ENCODE results near the gene SF3B4.
A peak's percentile ranks its signal among the peaks of the same experiment; 100 is the strongest.

Gene SF3B4

GRCh38 chr1:149899460-149900284 lies 27.9 kb downstream of the SF3B4 start, which contains the start of gene BOLA1:
BOLA1 (plus strand) TSS chr1:149899568; CDS start chr1:149900060, 492 bp downstream.
- Histone ChIP-seq H3K79me1 (ENCODE audit: low read length) (no peaks in the 10 kb centered on the region), H3K4me3 (ENCODE audit: low read length) (peak within 1 kb of the TSS; percentile 76), H4K5ac (ENCODE audit: low read length) (no peak within 1 kb of the TSS), H3K9ac (ENCODE audit: low read length) (peak within 1 kb of the TSS; percentile 83), H3K79me2 (ENCODE audit: control insufficient read depth, insufficient read depth, low read length) (no peaks in the 10 kb centered on the region), H2BK120ac (ENCODE audit: low read depth, low read length) (no peak within 1 kb of the TSS), H4K8ac (ENCODE audit: low read depth, low read length) (no peak within 1 kb of the TSS), H3K36me3 (ENCODE audit: control insufficient read depth, insufficient read depth, low read length) (no peaks in the 10 kb centered on the region), H2BK15ac (replicated peaks; ENCODE audit: low read depth) (no peak within 1 kb of the TSS), H3K4me2 (ENCODE audit: low read length) (peak within 1 kb of the TSS; percentile 93), H2BK5ac (ENCODE audit: low read length) (no peak within 1 kb of the TSS), H3K18ac (ENCODE audit: low read length) (no peak within 1 kb of the TSS), H3K4ac (ENCODE audit: low read depth, low read length) (peak within 1 kb of the TSS; percentile 40), H3K23ac (ENCODE audit: low read length) (peak within 1 kb of the TSS; percentile 80), H3K27me3 (ENCODE audit: insufficient read depth, low read length, poor library complexity) (no peaks in the 10 kb centered on the region), H2AK5ac (ENCODE audit: low read length) (peak within 1 kb of the TSS; percentile 11), H3K4me1 (ENCODE audit: control insufficient read depth, low read depth, low read length) (no peaks in the 10 kb centered on the region), H3K56ac (ENCODE audit: low read length) (peak within 1 kb of the TSS; percentile 97), H3K27ac (ENCODE audit: low read depth, low read length) (no peak within 1 kb of the TSS)
- DNase-seq, result peak; percentile 98
- no CpG with 5 or more reads among the region's 65 CpGs for whole genome bisulfite sequencing (ENCODE audit: extremely low coverage, insufficient coverage, low lambda C conversion rate)

DNA sequence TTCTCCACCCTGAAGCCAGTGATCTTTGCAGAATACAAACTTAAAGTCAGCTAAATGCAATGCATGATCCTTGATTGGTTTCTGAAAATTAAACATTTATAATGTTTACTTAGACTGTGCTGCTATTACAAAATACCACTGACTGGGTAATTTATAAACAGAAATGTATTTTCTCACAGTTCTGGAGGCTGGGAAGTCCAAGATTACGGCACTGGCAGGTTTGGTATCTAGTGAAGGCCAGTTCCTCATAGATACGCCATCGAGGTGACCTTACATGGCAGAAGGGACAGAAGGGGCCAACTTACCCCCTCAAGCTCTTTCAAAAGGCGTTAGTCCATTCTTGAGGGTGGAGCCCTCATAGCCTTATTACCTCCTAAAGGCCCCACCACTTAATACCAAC lies 31.0 kb downstream of the SF3B4 start:
- H3K23ac ChIP-seq (ENCODE audit: low read length), result no peak overlapping the region
- no peak overlapping the region for H3K4ac ChIP-seq (ENCODE audit: low read depth, low read length)
- no peak overlapping the region for H4K8ac ChIP-seq (ENCODE audit: low read depth, low read length)
- H3K4me3 ChIP-seq (ENCODE audit: low read length), result no peak overlapping the region
- no peak overlapping the region for H3K27ac ChIP-seq (ENCODE audit: low read depth, low read length)
- WGBS (ENCODE audit: extremely low coverage, insufficient coverage, low lambda C conversion rate), result no CpG with 5 or more reads among the region's 4 CpGs
- no peaks in the 10 kb centered on the region for H3K79me1 ChIP-seq (ENCODE audit: low read length)
- no peaks in the 10 kb centered on the region for H3K4me1 ChIP-seq (ENCODE audit: control insufficient read depth, low read depth, low read length)
- no peak overlapping the region for H3K4me2 ChIP-seq (ENCODE audit: low read length)
- H2BK5ac ChIP-seq (ENCODE audit: low read length), result no peak overlapping the region
- no peaks in the 10 kb centered on the region for H3K79me2 ChIP-seq (ENCODE audit: control insufficient read depth, insufficient read depth, low read length)
- DNase-seq, result no peak
- H4K5ac ChIP-seq (ENCODE audit: low read length), result no peak overlapping the region
- no peaks in the 10 kb centered on the region for H3K27me3 ChIP-seq (ENCODE audit: insufficient read depth, low read length, poor library complexity)
- H2BK15ac ChIP-seq (replicated peaks; ENCODE audit: low read depth), result no peak overlapping the region
- no peak overlapping the region for H3K56ac ChIP-seq (ENCODE audit: low read length)
- H2AK5ac ChIP-seq (ENCODE audit: low read length), result no peak overlapping the region
- no peak overlapping the region for H3K9ac ChIP-seq (ENCODE audit: low read length)
- H3K18ac ChIP-seq (ENCODE audit: low read length), result no peak overlapping the region
- H3K36me3 ChIP-seq (ENCODE audit: control insufficient read depth, insufficient read depth, low read length), result no peaks in the 10 kb centered on the region
- H2BK120ac ChIP-seq (ENCODE audit: low read depth, low read length), result no peak overlapping the region

DNA sequence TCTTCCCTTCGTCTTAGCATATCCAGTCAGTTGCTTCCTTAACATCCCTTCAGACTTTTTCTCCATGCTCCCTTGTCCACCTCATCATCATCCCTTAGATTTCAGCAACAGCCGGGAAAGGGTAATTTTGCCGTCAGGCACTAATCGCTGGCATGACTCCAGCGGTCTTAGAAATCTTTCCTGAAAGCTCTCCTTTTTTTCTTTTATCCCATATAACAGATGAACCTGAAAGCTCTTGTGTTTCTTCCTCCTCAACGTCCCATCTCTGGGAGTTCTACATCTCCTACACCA lies 38.7 kb downstream of the SF3B4 start:
- no peaks in the 10 kb centered on the region for H3K79me2 ChIP-seq (ENCODE audit: control insufficient read depth, insufficient read depth, low read length)
- H3K9ac ChIP-seq (ENCODE audit: low read length), result peak overlapping the region; percentile 73
- H3K23ac ChIP-seq (ENCODE audit: low read length), result no peak overlapping the region
- H2AK5ac ChIP-seq (ENCODE audit: low read length), result no peak overlapping the region
- peak overlapping the region; percentile 96 for H3K27ac ChIP-seq (ENCODE audit: low read depth, low read length)
- H3K4me1 ChIP-seq (ENCODE audit: control insufficient read depth, low read depth, low read length), result no peaks in the 10 kb centered on the region
- H3K79me1 ChIP-seq (ENCODE audit: low read length), result no peaks in the 10 kb centered on the region
- H2BK5ac ChIP-seq (ENCODE audit: low read length), result peak overlapping the region; percentile 57
- H4K5ac ChIP-seq (ENCODE audit: low read length), result no peak overlapping the region
- no peak for DNase-seq
- no peaks in the 10 kb centered on the region for H3K27me3 ChIP-seq (ENCODE audit: insufficient read depth, low read length, poor library complexity)
- no peak overlapping the region for H3K18ac ChIP-seq (ENCODE audit: low read length)
- H3K56ac ChIP-seq (ENCODE audit: low read length), result peak overlapping the region; percentile 68
- no peak overlapping the region for H3K4me3 ChIP-seq (ENCODE audit: low read length)
- H4K8ac ChIP-seq (ENCODE audit: low read depth, low read length), result no peak overlapping the region
- H2BK120ac ChIP-seq (ENCODE audit: low read depth, low read length), result peak overlapping the region; percentile 0
- H3K4ac ChIP-seq (ENCODE audit: low read depth, low read length), result no peak overlapping the region
- H2BK15ac ChIP-seq (replicated peaks; ENCODE audit: low read depth), result no peak overlapping the region
- H3K36me3 ChIP-seq (ENCODE audit: control insufficient read depth, insufficient read depth, low read length), result no peaks in the 10 kb centered on the region
- WGBS (ENCODE audit: extremely low coverage, insufficient coverage, low lambda C conversion rate), result no CpG with 5 or more reads among the region's 6 CpGs
- H3K4me2 ChIP-seq (ENCODE audit: low read length), result peak overlapping the region; percentile 8

DNA sequence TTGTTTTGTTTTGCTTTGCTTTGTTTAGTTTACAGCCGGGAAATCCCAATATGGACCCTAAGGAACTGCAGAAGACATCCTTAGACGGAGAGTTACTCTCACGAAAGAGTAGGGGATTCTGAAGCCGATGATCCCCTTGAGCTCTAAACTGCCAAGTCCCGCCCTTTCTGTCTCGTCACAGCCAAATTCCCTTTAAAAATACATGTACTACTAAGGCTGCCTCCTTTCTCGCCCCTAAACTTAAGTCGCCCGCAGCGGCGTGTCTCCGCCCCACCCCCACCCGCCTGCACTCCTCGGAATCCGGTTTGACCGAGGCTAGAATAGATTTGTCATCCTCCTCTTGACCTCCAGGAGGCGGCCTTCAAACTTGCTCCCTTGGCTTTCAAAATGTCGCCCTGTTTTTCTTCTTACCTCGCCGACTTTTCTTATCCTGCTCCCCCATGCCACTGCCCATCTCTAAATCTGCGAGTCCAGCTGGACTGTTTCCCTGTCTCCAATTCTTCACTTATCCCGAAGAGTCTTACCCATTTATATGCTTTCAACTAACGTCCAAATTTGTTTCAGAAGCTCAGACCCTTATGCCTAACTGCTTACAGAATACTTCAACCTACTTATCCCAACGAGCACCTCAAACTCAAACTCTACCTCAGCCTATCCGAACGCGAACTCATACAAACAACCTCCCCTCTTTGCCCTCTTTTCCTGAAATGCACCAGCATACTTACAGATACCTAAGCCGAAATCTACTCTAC lies 39.2 kb downstream of the SF3B4 start:
- H2BK15ac ChIP-seq (replicated peaks; ENCODE audit: low read depth), result no peak overlapping the region
- no CpG with 5 or more reads among the region's 28 CpGs for WGBS (ENCODE audit: extremely low coverage, insufficient coverage, low lambda C conversion rate)

DNA sequence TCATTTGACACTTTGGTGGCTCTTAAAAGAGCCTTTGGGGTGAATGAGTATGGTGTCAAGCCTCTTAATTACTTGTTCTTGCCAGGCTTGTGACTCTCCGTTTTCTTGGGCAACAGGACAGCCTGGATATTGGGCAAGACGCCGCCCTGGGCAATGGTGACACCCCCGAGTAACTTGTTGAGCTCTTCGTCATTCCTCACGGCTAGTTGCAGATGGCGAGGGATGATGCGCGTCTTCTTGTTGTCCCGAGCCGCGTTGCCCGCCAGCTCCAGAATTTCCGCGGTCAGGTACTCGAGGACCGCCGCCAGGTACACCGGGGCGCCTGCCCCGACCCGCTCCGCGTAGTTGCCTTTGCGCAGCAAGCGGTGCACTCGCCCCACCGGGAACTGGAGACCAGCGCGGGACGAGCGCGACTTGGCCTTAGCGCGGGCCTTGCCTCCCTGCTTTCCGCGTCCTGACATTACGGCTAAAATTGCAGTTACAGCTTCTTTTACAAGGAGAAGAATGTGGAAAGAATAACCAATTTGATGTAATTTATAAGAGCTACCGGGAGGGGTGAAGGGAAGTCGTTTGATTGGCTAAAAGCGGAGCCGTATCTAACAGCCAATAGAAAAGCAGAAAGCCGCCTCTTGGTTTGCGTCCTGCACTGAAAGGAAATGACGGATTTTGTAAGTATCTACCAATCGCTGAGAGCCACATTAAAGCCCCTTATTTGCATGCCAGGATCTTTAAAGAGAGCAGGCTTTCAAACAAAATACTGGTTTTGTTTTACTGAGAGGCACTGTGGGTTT lies 40.0 kb downstream of the SF3B4 start:
- H3K56ac ChIP-seq (ENCODE audit: low read length), result peak overlapping the region; percentile 96
- no peaks in the 10 kb centered on the region for H3K4me1 ChIP-seq (ENCODE audit: control insufficient read depth, low read depth, low read length)
- H3K4me3 ChIP-seq (ENCODE audit: low read length), result peak overlapping the region; percentile 63
- WGBS (ENCODE audit: extremely low coverage, insufficient coverage, low lambda C conversion rate), result no CpG with 5 or more reads among the region's 46 CpGs
- H3K9ac ChIP-seq (ENCODE audit: low read length), result peak overlapping the region; percentile 89
- no peaks in the 10 kb centered on the region for H3K79me2 ChIP-seq (ENCODE audit: control insufficient read depth, insufficient read depth, low read length)
- H3K27me3 ChIP-seq (ENCODE audit: insufficient read depth, low read length, poor library complexity), result no peaks in the 10 kb centered on the region
- no peak overlapping the region for H3K23ac ChIP-seq (ENCODE audit: low read length)
- H2BK120ac ChIP-seq (ENCODE audit: low read depth, low read length), result no peak overlapping the region
- no peaks in the 10 kb centered on the region for H3K79me1 ChIP-seq (ENCODE audit: low read length)
- peak; percentile 99 for DNase-seq
- no peak overlapping the region for H2AK5ac ChIP-seq (ENCODE audit: low read length)
- H2BK5ac ChIP-seq (ENCODE audit: low read length), result peak overlapping the region; percentile 88
- H3K27ac ChIP-seq (ENCODE audit: low read depth, low read length), result peak overlapping the region; percentile 99
- H3K18ac ChIP-seq (ENCODE audit: low read length), result peak overlapping the region; percentile 85
- H3K4me2 ChIP-seq (ENCODE audit: low read length), result peak overlapping the region; percentile 37
- peak overlapping the region; percentile 83 for H3K4ac ChIP-seq (ENCODE audit: low read depth, low read length)
- peak overlapping the region; percentile 66 for H4K8ac ChIP-seq (ENCODE audit: low read depth, low read length)
- no peaks in the 10 kb centered on the region for H3K36me3 ChIP-seq (ENCODE audit: control insufficient read depth, insufficient read depth, low read length)
- no peak overlapping the region for H2BK15ac ChIP-seq (replicated peaks; ENCODE audit: low read depth)
- no peak overlapping the region for H4K5ac ChIP-seq (ENCODE audit: low read length)

More for the DNA sequence above, 39.2 kb downstream of the SF3B4 start:
- Histone ChIP-seq H3K79me1 (ENCODE audit: low read length) (no peaks in the 10 kb centered on the region), H3K36me3 (ENCODE audit: control insufficient read depth, insufficient read depth, low read length) (no peaks in the 10 kb centered on the region), H3K56ac (ENCODE audit: low read length) (peak overlapping the region; percentile 80), H3K4me1 (ENCODE audit: control insufficient read depth, low read depth, low read length) (no peaks in the 10 kb centered on the region), H4K5ac (ENCODE audit: low read length) (no peak overlapping the region), H3K23ac (ENCODE audit: low read length) (no peak overlapping the region), H3K18ac (ENCODE audit: low read length) (peak overlapping the region; percentile 85), H3K9ac (ENCODE audit: low read length) (peak overlapping the region; percentile 73), H3K27ac (ENCODE audit: low read depth, low read length) (peak overlapping the region; percentile 96), H2BK5ac (ENCODE audit: low read length) (peak overlapping the region; percentile 57), H2AK5ac (ENCODE audit: low read length) (no peak overlapping the region), H3K4me3 (ENCODE audit: low read length) (peak overlapping the region; percentile 18), H2BK120ac (ENCODE audit: low read depth, low read length) (peak overlapping the region; percentile 86), H3K79me2 (ENCODE audit: control insufficient read depth, insufficient read depth, low read length) (no peaks in the 10 kb centered on the region), H3K4ac (ENCODE audit: low read depth, low read length) (peak overlapping the region; percentile 83), H4K8ac (ENCODE audit: low read depth, low read length) (no peak overlapping the region), H3K4me2 (ENCODE audit: low read length) (peak overlapping the region; percentile 13), H3K27me3 (ENCODE audit: insufficient read depth, low read length, poor library complexity) (no peaks in the 10 kb centered on the region)
- peak; percentile 97 for DNase-seq
